K562 treated with DMSO at 1 percent for 4 hours (cell line): Measurements from ENCODE around the gene SLC12A6. TPM values are rescaled to one million over a fixed set of nuclear protein-coding genes. Genes with fewer than 3 reads are reported as not detected.

Experiments used
- total RNA-seq: library from RNA; unstranded; fragments of 300-600 nt; gene quantifications from 2 replicates; pipeline ENCODE4 v1.2.3, GENCODE V29; 2022; ENCODE audit not compliant: insufficient read depth

SLC12A6 gene
- 6.0 and 9.7 TPM in 2 replicates for total RNA-seq

DNA sequence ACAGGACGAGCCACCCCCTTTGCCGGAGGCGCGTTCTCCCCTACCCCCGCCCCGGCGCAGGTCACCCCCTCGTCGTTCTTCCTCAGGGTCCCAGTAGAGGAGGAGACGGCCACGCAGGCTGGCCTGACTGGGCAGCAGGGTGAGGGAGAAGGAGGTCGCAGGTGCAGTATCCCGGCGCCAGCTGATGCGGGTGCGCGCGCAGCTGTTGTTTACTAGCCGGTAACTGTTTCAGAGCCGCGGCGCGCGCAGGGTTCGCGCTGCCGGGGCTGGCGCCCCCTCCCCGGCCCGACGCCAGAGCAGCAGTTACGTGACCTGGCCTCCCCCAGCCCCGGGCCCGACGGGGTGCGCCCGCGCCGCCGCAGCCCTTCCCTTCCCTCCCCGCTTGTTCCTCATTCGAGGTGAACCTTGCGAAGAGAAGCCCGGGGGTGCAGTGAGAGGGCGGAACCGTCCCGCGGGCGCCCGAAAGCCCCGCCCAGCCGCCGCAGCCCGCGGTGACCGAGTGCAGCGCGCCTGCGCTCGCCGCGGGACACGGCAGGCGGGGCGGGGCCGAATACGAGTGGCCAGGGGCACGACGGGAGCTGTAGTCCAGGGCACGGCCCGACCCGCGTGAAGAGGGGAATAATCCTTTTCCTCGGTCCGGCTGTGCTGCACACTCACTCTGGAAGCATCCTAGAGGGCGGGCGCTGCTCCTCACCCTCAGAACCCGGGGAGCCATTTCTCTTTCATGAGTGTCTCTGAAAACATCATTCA, at the start of gene SLC12A6:
Gene SLC12A6, minus strand, starts transcription at position 225 of the 750 bp plus-strand sequence. CDS start 1,101 bp downstream, outside the sequence.

DNA sequence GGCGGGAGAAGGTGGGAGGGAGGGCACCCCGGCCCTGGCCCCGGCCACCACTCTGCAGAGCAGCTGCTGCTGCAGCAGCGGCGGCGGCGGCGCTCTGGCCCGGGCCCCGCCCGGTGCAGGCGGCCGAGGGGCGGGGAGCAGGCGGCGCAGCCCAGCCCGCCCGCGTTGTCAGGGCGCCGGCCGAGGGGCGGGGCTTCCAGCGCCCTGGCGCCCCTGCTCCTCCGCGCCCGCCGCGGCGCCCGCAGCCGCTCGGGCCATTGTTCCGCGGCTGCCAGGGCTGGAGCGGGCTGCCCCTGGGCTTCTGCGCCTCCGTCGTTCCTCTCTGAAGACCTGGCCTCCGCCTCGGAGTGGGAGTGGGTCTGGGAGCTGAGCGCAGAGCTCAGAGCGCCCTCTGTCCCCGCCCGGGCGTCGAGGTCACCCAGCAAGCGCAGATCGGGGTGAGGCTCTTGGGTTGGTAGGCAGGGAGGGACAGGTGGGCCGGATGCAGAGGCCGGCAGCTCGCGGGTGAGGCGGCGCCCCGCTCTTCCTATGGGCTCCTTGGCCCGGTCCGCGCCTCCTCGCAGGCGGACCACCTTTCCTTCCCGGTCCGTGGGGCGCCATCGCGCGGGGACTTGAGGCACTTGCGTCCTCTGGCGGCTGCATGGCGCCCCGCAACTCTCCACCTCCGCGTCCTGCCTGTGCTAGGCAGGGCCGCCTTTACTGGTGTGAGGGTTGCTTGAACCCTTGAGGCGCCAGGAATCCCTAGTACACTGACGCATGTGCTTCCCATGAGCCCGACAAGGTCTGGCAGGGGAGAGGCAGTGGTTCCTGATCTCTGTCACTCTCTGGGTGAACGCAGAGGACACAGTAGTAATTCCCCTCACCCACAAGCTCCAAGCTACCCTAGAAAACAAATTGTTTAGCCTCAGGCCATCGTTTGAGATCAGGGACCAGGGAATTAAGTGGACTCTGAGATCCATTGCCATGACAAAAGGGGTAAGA, 29.8 kb upstream of the SLC12A6 start, which contains the start of gene LPCAT4:
Gene LPCAT4, minus strand, starts transcription at position 96 of the 981 bp plus-strand sequence. CDS start 96 bp downstream, outside the sequence.

DNA sequence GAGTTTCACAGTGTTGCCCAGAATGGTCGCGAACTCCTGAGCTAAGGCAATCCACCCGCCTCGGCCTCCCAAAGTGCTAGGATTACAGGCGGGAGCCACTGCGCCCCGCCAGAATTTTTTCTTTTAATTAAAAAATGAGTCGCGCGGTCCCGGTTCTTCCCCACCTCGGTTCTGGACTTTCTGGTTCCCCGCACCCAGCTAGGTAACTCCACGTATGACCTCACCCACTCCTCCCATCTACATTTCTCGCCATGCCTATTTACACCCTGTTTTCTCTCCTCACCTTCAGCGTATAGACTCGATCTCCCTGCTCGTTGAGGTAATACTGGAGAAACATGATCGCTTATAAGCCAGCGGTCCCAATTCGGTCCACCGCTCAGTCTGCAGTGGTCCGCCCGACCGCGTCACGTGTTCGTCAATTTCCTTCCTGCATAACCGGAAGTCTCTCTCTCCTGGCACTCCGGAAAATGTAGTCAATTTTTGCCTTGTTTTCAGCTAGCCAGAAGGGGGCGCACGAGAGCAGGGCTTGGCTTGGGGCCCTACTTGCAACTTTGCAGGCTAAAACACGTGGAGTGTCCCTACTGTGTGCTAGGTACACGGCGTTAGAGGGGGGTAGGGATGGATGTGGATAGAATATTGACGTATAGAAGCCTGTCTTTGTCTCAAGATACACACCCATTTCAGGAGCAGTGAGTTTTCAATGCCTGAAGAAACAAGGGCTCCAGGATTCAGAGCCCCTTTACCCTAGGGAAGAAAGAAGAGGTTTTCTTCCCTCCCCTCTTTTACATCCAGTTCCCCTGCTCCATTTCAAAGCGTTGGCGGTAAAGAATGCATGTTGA, 5.4 kb upstream of the SLC12A6 start, which contains the start of the genes NOP10 and NUTM1:
Gene NOP10, minus strand, starts transcription at position 400 of the 839 bp plus-strand sequence. Its CDS starts 63 bp downstream, at position 337.
Gene NUTM1, plus strand, starts transcription at position 579 of the 839 bp plus-strand sequence. CDS start 382 bp downstream, outside the sequence.

DNA sequence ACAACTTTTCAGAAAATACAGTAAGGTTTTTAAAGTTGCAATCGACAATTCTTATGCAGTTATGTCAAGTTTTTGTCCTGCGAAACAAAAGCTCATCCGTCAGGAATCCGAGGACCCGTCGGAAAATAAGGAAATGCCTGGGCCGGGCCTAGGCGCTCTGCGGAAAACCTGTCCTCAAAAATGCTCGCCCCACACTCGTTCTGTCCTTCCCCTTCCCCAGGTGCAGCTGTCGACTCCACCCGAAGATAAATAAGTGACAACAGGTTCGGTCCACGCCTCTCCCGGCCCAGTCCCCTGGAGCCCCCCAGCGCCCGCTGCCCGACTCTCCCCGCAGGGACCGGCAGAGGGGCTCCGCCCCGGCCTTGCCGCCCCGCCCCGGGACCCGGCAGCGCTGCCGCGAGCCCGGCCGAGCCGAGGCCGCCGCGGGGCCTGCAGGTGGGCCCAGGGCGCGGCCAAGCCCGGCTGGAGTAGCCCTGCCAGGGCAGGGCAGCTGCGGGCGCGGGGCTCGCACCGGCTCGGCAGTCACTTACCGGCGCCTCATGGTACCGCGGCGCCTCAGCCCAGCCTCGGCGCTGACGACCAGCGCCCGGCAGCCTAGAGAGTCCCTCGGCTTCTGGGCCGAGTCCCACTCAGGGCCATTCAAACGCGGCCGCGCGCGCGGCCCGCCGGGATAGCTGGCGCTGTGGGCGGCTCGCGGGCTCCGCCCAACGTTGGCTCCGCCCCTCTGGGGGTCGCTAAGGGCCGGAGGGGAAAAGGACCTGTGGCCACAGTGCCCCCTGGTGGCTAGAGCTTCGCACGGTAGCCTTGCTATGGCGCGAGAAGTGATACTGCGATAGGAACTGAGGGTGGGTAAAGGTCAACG, 127.9 kb downstream of the SLC12A6 start, which contains the start of gene KATNBL1:
Gene KATNBL1, minus strand, starts transcription at position 676 of the 862 bp plus-strand sequence. CDS start 46,420 bp downstream, outside the sequence.

Other genes starting within 250 kb of the SLC12A6 start
- gene EMC7, start 235.9 kb downstream of the SLC12A6 start, total RNA-seq, result 76.4 and 85.8 TPM in 2 replicates
- 0.84 TPM in 2 replicates for gene PGBD4, start 235.7 kb downstream of the SLC12A6 start, total RNA-seq
- 8.6 and 9.2 TPM in 2 replicates for gene KATNBL1, start 127.7 kb downstream of the SLC12A6 start, total RNA-seq
- 90.0 and 110 TPM in 2 replicates for gene EMC4, start 112.8 kb downstream of the SLC12A6 start, total RNA-seq
- gene NOP10, start 5.4 kb upstream of the SLC12A6 start, total RNA-seq, result 319 and 325 TPM in 2 replicates
- not detected in 2 replicates for gene NUTM1, start 5.5 kb upstream of the SLC12A6 start, total RNA-seq
- 17.2 and 28.2 TPM in 2 replicates for gene LPCAT4, start 29.4 kb upstream of the SLC12A6 start, total RNA-seq
- 17.6 and 51.2 TPM in 2 replicates for gene GOLGA8A, start 100.0 kb upstream of the SLC12A6 start, total RNA-seq
- gene GOLGA8B, start 245.9 kb upstream of the SLC12A6 start, total RNA-seq, result 29.8 and 81.2 TPM in 2 replicates